Activated naive CD4-positive, alpha-beta T cell (primary cell): ENCODE data around the gene AOX1.
"Not testable (repeated sequence)": the region's sequence is repeated elsewhere in the genome, so short reads cannot be mapped to it uniquely, and the experiment has no call there.

Experiments used
- DNase-seq, 4 experiments: peaks; one replicate each; lab custom pipeline; 2025; lab: John Stamatoyannopoulos, UW

Gene AOX1

GRCh38 chr2:200627110-200627770 lies 41.4 kb downstream of the AOX1 start:
- no peak for DNase-seq

DNA sequence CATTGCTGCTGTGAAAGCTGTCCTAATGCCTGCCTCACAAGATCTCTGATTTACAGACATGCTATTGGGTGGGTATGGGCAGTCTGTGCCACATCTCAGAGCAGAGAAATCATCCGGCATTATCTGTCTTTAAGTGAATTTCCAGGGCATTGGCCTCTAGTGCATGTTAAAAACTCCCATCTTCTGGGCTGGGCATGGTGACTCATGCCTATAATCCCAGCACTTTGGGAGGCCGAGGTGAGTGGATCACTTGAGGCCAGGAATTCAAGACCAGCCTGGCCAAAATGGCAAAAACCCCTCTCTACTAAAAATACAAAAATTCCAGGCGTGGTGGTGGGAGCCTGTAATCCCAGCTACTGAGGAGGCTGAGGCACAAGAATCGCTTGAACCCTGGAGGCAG lies 42.6 kb downstream of the AOX1 start:
- DNase-seq: not testable (repeated sequence)

DNA sequence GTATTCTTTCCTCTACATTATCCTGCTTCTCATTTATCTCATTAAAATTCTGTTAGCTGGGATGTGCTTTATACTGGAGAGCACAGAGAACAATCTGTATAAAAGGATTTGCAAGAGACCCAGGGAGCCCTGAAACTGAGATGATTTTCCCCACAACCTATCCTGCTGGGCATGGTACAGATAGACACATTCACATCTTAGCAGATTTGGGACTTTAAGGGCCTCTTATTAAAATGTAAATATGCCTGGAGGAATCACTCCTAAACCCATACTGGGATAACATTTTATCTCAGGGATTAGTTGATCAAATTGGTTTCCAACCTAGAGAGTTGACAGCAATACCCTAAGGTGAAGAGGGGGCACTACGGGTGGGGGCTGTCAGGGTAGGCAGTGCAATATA lies 45.5 kb downstream of the AOX1 start:
- DNase-seq: no peak

DNA sequence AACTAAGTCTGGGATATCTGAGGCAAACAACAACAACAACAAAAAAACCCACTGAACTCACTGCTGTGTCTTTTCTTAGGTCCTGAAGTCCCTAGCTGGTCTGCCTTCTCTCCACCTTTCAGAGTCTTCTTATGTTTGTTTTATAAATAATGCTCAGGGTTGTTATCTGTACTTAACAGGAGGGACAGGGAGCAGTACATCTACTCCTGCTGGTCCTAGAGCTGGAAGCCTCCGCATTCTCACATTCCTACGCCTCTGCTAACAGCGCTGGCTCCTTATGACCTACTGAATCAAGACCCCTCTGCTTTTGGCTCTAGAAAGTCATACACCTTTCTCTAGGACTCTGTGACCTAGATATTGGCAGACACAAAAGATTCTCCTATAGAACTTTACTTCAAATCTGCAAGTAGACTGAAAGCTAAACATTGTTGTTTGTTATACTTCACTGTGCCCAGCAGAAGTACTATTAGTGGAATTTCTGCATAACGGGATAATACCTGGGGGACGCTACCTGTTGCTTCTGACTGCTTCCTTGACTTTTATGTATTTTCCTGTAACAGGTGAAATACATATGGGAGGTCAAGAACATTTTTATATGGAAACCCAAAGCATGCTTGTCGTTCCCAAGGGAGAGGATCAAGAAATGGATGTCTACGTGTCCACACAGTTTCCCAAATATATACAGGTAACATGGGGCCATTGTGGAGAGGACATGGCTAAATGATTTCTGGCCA lies 48.6 kb downstream of the AOX1 start:
- no peak for DNase-seq

- DNase-seq: no peak
Observed at GRCh38 chr2:200635251-200635650, 49.4 kb downstream of the AOX1 start.

DNA sequence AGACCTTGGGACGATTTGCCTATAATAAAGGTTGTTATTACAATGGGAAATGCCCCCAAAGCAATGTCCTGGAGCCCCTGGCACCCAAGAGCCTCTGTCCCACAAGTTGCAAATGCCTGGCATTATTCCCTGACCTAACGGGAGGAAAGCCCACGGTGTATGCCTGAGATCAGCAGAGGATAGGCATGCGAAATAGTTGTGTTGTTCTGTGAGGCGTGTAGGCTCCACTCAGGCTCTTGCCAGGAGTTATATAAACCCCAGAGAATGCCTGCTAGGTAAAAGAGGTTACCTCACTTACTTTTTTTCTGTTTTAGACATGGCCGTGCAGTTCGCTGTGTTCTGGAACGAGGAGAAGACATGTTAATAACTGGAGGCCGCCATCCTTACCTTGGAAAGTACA lies 52.1 kb downstream of the AOX1 start:
- DNase-seq: no peak

GRCh38 chr2:200640176-200640575 lies 54.4 kb downstream of the AOX1 start:
- DNase-seq: no peak

DNA sequence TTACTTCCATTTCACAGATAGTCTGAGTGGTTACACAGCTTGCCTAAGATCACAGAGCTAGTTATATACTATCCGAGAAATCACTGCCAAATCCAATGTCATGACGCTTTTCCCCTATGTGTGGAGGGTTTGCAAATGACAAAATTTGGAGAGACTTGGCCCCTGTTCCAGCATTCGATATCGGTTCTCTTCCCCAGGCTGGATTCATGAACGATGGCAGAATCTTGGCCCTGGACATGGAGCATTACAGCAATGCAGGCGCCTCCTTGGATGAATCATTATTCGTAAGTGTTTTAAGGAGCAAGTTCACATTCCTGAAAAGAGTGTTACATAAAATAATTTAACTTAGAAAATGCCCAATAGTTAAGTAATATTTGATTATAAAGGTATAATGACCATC lies 55.1 kb downstream of the AOX1 start:
- no peak for DNase-seq

DNA sequence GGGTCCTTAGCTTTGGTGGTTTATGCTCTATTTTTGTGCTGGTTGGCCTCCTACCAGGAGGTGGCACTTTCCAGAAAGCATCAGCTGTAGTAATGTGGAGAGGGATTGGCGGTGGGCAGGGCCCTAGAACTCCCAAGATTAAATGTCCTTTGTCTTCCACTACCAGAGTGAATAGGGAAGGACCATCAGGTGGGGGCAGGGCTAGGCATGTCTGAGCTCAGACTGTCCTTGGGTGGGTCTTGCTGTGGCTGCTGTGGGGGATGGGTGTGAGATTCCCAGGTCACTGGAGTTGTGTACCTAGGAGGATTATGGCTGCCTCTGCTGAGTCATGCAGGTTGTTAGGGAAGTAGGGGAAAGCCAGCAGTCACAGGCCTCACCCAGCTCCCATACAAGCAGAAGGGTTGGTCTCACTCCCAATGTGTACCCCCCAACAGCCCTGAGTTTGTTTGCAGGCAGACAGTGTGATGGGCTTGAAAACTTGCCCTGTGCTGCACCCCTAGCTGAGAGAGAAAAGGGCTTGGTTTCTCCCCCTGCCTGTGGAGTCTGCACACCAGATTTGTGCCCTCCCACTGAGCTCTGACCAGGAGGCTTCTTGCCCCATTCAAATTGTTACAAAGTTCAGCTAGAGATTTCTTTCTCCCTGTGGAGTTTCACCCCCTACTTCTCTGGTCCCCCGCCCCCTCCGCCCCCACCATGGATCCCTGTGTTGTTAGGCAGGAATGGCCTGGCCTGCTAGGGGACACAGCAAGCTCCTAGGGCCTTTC lies 62.9 kb downstream of the AOX1 start:
- not testable (repeated sequence) for DNase-seq

DNA sequence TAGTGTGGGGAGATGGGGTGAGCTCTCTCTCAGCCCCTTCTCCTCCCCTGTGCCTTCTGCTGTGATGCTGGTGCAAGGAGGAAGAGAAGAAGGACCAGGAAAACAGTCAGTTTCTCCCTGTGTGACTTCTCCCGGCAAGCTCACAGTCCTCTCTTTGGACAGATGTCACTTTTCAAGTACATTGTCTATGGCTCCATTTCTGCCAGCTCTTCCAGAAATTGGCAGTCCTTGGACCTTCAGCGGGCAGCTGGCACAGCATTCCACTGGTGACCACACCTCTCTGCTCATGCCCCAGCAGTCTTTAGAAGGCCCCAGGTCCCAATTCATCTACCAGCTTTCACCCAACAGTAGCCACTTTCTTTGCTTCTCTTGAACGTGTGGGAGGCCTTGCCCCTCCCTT lies 63.9 kb downstream of the AOX1 start:
- DNase-seq: no peak

GRCh38 chr2:200650195-200650594 lies 64.4 kb downstream of the AOX1 start:
- no peak for DNase-seq

DNA sequence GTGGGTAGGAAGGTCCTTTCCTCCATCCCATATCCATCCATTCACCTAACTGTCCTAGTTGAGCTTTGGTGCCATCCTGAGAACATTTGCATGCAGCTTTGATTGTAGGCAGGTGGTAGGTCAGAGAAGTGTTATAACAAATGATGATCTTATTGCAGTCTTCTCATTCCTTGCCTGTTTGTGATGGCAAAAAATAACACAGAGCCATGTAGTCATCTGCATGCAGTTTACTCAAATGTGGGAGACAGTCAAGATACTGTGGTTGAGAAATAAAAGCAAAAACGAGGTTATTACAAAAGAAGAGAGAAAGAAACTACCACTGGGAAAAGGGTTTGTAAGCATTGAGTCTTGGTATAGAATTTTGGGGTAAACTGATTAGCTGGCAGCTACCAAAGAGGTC lies 66.3 kb downstream of the AOX1 start:
- no peak for DNase-seq

GRCh38 chr2:200653021-200653420 lies 67.2 kb downstream of the AOX1 start:
- no peak for DNase-seq

- no peak for DNase-seq
Observed at GRCh38 chr2:200654823-200655222, 69.0 kb downstream of the AOX1 start.

DNA sequence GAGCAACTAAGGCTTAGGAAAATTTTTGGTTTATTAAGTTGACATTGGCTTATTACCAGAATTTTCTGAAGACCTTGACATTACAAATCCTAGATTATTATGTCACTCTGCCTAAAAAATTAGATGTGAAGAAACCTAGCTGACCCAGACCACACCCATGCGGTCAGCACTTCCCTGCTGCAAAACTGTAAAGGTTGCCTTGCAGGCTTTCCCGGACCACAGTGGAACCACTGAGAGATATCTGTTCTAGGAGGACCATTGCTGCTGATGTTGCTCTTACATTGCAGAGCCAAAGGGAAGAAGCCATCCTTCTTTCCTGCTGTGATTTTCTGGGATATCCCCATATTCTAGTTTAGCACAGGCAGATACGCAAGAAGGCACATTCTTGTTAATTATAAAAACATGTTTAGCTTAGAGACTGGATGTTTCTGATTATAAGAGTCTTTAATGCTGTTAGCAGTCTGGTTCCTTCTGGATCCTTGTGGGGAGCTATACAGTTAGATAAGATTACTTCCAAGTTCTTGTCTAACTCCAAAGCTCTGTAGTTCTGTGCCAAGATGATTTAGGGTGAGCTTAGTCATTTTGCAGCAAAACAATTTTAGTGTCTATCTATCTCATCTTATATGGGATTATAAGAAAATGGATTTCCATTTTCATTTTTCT lies 70.2 kb downstream of the AOX1 start:
- DNase-seq: no peak

DNA sequence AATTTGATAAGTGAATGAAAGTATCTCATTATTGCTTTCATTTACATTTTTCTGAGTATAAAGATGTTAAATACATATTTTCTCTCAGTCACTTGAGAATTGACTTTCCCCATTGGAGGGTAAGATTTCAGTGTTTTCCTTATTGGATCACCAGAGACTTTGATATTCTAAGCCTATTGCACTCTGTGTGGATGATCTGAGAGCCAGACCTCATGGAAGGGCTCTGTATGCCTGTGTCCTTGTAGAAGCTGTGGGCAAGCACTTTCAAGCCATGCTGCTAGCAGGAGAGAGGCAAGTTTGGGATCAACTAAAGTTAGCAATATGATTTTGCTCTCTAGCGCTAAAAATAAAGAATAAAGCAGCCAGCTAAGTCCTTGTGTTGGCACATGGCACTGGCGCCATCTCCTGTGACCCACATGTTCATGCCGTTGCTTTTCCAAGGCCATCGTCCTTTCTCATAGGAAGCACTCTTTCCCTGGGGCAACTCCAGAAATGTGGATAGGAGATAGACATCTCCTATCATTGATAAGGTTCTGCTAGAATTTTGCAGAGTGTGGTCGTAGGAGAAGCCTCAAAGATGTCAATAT lies 72.6 kb downstream of the AOX1 start:
- no peak for DNase-seq

DNA sequence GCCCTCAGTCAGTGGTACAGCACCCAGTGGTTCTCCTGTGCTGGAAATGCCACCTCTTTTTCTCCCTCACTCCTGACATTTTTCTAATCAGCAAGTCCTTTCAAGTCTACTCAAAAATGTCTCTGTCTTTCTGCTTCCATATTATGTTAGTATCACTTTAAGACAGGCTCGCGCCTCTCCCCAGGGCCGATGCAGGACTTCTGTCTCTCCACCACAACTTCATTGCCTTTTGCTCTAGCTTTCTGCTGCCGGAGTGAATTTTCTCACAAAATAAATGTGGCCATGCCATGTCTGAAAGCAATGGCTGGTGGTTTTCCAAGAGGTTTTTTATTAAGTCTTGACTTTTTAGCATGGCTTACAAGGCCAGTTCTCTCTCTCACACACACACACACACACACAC lies 73.6 kb downstream of the AOX1 start:
- no peak for DNase-seq

GRCh38 chr2:200661477-200661876 lies 75.7 kb downstream of the AOX1 start:
- DNase-seq: no peak

DNA sequence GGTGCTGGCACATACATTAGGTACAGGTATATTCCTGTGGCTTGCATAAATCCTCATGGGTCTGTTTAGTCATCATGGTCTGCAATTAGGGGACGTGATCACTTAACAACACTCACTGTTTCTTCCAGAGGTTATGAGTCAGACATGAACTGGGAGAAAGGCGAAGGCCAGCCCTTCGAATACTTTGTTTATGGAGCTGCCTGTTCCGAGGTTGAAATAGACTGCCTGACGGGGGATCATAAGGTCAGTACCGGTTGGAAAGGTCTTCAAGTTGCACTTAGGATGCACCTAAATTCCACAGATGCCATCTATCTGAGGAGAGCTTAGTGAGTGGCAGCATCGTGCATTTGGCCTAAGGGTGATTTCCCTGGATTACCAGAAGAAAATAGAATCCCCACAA lies 76.9 kb downstream of the AOX1 start:
- DNase-seq: no peak

- no peak for DNase-seq
Observed at GRCh38 chr2:200664770-200665494, 79.1 kb downstream of the AOX1 start.

DNA sequence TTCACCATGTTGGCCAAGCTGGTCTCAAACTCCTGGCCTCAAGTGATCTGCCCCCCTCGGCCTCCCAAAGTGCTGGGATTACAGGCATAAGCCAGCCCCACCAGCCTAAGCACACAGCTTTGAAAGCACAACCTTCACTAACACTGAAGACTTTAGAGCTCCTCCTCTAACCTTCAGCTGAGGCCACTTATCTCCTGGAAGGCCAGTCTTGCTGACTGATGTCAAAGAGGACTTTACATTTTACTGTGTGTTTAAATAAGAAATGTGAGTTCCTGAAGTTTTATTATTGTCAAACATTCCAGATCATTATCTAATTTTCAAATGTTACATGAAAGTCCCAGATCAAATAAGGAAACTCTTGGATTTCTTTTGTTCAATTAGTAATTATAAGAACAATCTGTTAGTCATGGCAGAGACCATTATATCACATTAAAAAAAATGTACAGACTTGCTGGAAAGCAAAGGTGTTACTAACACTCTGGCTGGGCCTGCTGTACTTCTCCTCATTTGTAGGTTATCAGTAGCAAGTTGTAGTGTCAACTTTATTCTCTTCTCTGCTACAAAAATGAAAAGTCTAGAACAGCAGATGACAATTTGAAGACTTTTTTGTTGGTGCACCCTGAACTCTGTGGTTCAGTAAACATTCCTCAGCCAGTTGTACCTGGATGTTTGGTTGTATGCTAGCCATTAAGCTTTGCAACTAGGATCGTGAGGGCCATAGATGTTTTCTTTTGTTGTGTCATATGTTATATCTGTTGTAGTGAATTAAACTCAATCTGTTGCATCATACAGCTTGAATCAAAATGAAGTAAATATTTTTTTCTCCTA lies 80.0 kb downstream of the AOX1 start:
- DNase-seq: no peak
